Colonic mucosa (tissue), 4 donors: ENCODE results near the gene TF. TPM values are rescaled to one million over a fixed set of nuclear protein-coding genes. Genes with fewer than 3 reads are reported as not detected.

Experiments used
- DNase-seq: peaks from one replicate; pipeline ENCODE4 v3.0.0-alpha.2; 2020
- H3K27ac ChIP-seq: fragments of 200-600 bp; one replicate; pipeline ENCODE4 v1.8.0; 2021
- H3K27me3 ChIP-seq: fragments of 200-600 bp; one replicate; pipeline ENCODE4 v1.8.0; 2021
- H3K36me3 ChIP-seq: fragments of 200-600 bp; one replicate; pipeline ENCODE4 v1.8.0; 2021
- H3K4me1 ChIP-seq: fragments of 200-600 bp; one replicate; pipeline ENCODE4 v1.8.0; 2021; ENCODE audit warnings: mild to moderate bottlenecking
- H3K4me3 ChIP-seq: fragments of 200-600 bp; one replicate; pipeline ENCODE4 v1.8.0; 2021
- H3K9ac ChIP-seq, 2 donors: one replicate each; pipeline ENCODE4 v1.7.0; 2013; ENCODE audit warnings: control low read depth in 2 of 2, low read depth in 2 of 2, low read length in 2 of 2
- H3K9me3 ChIP-seq: fragments of 200-600 bp; one replicate; pipeline ENCODE4 v1.8.0; 2021
- intact Hi-C: fragments of 100-400 bp; cut with DNase I; formaldehyde crosslinking; loops from one replicate; pipeline ENCODE4 v1.14.1; 2022
- total RNA-seq, 2 donors: library from RNA; stranded (reverse); fragmentation: NEBNext Ultra II Directional in 1 of 2; extraction: Animal tissue kit (Norgen Biotek cat#: 25700) in 1 of 2; gene quantifications; one replicate each; pipeline ENCODE4 v1.2.1, GENCODE V29; 2021
- TF ChIP-seq, protein P1 (sequence below): fragments of 200-600 bp; IDR thresholded peaks from one replicate; pipeline ENCODE4 v1.8.0; 2022; ENCODE audit warnings: antibody characterized with exemption, mild to moderate bottlenecking
- donor health status: healthy.
- donor health status: DM: no; HTN: no; CAD: no.
- donor health status: DM: no; HTN: no; CAD: no.

TF gene
- total RNA-seq, 2 donors from 2014 or later, result 3.2 to 18.6 TPM

DNA sequence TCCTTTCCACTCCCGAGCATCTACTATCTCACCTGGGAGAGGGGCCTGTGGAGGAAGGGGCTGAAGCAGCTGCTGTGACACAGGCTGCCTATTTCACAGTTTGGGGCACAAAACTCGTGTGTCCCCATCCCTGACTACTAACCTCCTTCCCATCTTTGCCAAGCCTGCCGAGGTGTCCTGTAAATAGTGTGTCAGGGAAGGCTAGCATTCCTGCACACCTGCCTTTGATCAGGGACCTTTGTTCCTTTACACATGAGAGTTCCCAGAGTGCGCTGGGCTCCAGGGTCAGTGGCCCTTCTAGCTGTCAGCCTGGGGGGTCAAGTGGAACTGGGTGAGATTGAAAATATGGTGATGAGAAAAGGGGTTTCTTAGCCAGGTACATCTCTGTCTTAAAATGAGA, 13.0 kb upstream of the TF start:
- H3K36me3 ChIP-seq, result no peaks in the 10 kb centered on the region
- TF ChIP-seq, protein P1, sequence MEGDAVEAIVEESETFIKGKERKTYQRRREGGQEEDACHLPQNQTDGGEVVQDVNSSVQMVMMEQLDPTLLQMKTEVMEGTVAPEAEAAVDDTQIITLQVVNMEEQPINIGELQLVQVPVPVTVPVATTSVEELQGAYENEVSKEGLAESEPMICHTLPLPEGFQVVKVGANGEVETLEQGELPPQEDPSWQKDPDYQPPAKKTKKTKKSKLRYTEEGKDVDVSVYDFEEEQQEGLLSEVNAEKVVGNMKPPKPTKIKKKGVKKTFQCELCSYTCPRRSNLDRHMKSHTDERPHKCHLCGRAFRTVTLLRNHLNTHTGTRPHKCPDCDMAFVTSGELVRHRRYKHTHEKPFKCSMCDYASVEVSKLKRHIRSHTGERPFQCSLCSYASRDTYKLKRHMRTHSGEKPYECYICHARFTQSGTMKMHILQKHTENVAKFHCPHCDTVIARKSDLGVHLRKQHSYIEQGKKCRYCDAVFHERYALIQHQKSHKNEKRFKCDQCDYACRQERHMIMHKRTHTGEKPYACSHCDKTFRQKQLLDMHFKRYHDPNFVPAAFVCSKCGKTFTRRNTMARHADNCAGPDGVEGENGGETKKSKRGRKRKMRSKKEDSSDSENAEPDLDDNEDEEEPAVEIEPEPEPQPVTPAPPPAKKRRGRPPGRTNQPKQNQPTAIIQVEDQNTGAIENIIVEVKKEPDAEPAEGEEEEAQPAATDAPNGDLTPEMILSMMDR, result no peak
- DNase-seq, result no peak
- no peaks in the 10 kb centered on the region for H3K27me3 ChIP-seq
- intact Hi-C loops, result no loop called here
- H3K9me3 ChIP-seq, result no peaks in the 10 kb centered on the region
- no peaks in the 10 kb centered on the region for H3K4me1 ChIP-seq
- H3K9ac ChIP-seq, result no peak overlapping the region
- H3K27ac ChIP-seq, result no peak overlapping the region
- H3K4me3 ChIP-seq, result no peak overlapping the region

DNA sequence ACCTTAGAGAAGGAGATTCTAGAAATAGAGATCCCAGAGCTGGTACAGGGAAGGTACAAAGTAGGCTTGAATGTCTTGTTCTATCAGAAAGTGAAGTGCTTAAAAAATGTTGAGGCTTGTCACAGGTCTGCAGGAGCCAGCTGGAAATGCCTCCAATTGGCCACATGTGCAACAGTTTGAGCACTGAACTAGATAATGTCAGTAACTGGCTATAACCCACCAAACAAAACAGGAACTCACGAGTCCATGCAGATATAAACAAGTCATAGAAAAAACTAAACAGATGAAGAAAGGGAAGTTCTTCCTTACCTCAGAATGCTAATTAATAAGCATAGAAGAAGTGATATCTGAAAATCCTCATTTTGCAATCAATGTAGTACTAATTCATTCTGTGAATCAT, 11.9 kb upstream of the TF start:
- H3K27me3 ChIP-seq, result no peaks in the 10 kb centered on the region
- H3K36me3 ChIP-seq, result no peaks in the 10 kb centered on the region
- TF ChIP-seq, protein P1, result no peak
- H3K4me3 ChIP-seq, result no peak overlapping the region
- no peaks in the 10 kb centered on the region for H3K9me3 ChIP-seq
- intact Hi-C loops, result no loop called here
- H3K9ac ChIP-seq, result no peak overlapping the region
- DNase-seq, result no peak
- no peak overlapping the region for H3K27ac ChIP-seq
- no peaks in the 10 kb centered on the region for H3K4me1 ChIP-seq

DNA sequence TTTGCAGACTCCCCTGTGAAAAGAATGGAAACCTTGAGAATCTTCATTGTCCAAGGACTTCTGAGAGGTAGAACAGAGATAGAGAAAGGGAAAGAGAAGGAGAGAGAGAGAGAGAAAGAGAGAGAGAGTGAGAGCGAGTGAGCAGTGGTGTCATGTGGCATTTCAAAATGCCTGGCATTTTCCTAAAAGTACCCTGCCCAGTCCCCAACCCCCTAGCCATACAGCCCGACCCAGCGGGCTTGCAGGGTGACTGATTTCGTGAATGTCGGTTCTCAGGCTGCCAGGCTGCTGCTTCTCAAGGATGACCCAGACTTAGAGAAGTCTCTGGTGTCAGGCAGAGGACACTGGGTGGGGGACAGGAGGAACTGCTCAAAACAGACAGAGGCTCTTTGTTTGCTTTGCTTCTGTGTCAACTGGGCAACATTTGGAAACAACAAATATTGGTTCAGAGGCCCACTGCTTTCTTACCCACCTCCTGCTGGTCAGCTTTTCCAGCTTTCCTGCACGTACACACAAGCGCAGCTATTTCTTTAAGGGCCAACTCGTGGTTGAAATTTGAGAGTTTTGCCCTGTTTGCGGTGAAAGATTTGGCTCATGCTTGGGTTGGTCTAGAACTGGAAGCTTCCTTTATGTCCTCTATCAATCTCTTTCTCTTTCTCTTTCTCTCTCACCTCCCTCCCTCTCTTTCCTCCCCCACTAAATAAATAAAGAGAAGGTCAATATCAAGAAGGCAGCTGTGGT, 3.7 kb upstream of the TF start:
- Histone ChIP-seq H3K9ac (no peak overlapping the region), H3K9me3 (no peaks in the 10 kb centered on the region), H3K27me3 (no peaks in the 10 kb centered on the region), H3K27ac (no peak overlapping the region), H3K4me1 (no peaks in the 10 kb centered on the region), H3K4me3 (no peak overlapping the region), H3K36me3 (no peaks in the 10 kb centered on the region)
- intact Hi-C loops, result no loop called here
- no peak for DNase-seq
- TF ChIP-seq, protein P1, result no peak

DNA sequence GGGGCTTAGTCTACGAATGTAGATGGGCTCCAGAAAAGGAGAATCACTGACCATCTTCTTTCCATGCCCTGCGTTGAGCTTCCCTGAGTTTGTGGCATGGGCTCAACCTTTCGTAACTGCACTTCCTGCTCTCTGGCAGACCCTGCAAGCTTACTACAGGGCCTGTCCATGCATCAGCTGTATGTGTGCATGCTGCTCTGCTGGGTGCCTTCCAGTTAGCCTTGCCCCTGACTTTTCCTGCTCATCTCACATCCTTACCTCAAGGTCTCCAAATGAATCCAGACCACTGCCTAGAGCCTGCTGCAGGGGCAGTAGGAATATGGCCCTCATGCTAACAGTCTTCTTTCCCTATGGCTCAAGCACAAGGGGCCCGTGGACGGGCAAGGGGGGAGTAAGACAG, 2.0 kb upstream of the TF start:
- no peaks in the 10 kb centered on the region for H3K36me3 ChIP-seq
- H3K27me3 ChIP-seq, result no peaks in the 10 kb centered on the region
- intact Hi-C loops, result no loop called here
- no peak overlapping the region for H3K9ac ChIP-seq
- no peak overlapping the region for H3K4me3 ChIP-seq
- no peaks in the 10 kb centered on the region for H3K4me1 ChIP-seq
- no peaks in the 10 kb centered on the region for H3K9me3 ChIP-seq
- TF ChIP-seq, protein P1, result no peak
- no peak overlapping the region for H3K27ac ChIP-seq
- no peak for DNase-seq

DNA sequence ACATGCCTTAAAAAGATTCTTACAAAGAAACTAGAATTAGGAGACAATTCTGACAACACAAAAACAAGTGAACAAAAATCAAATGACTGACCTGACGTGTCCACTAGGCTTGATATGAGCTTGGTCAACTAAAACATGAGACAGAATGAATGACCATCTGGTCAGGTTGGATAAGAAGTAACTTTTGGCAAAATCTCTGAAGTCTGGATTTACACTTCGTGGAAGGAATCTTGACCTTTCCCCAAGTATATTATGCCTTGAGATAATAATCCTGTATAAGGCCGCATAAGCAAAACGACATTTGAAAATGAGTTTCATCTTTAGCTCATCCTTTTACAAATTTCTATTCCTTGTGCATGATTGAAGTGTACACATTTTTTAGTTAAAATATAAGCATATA, 1.1 kb upstream of the TF start:
- Histone ChIP-seq H3K9ac (no peak overlapping the region), H3K4me1 (no peaks in the 10 kb centered on the region), H3K9me3 (no peaks in the 10 kb centered on the region), H3K27me3 (no peaks in the 10 kb centered on the region), H3K36me3 (no peaks in the 10 kb centered on the region), H3K4me3 (no peak overlapping the region), H3K27ac (no peak overlapping the region)
- intact Hi-C loops, result no loop called here
- TF ChIP-seq, protein P1, result no peak
- DNase-seq, result no peak
